HG03571 (cell line): ENCODE measurements around the gene PCDHB6.
"Not testable (repeated sequence)": the region's sequence is repeated elsewhere in the genome, so short reads cannot be mapped to it uniquely, and the experiment has no call there.

Experiments used
- ATAC-seq: cut with Tn5 transposase; IDR thresholded peaks from one replicate; pipeline ENCODE4 v1.9.1; 2021; ENCODE audit not compliant: unreplicated experiment

The PCDHB6 gene

DNA sequence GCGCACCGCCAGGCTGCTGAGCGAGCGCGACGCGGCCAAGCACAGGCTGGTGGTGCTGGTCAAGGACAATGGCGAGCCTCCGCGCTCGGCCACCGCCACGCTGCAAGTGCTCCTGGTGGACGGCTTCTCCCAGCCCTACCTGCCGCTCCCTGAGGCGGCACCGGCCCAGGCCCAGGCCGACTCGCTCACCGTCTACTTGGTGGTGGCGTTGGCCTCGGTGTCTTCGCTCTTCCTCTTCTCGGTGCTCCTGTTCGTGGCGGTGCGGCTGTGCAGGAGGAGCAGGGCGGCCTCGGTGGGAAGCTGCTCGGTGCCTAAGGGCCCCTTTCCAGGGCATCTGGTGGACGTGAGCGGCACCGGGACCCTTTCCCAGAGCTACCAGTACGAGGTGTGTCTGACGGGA, 51.8 kb downstream of the PCDHB6 start:
- not testable (repeated sequence) for ATAC-seq
